ENCODE measurements around the gene ADM2. TPM values are rescaled to one million over a fixed set of nuclear protein-coding genes. Genes with fewer than 3 reads are reported as not detected.

The ADM2 gene
- total RNA-seq, 1 experiment from 2014 or later = 13.6 TPM

DNA sequence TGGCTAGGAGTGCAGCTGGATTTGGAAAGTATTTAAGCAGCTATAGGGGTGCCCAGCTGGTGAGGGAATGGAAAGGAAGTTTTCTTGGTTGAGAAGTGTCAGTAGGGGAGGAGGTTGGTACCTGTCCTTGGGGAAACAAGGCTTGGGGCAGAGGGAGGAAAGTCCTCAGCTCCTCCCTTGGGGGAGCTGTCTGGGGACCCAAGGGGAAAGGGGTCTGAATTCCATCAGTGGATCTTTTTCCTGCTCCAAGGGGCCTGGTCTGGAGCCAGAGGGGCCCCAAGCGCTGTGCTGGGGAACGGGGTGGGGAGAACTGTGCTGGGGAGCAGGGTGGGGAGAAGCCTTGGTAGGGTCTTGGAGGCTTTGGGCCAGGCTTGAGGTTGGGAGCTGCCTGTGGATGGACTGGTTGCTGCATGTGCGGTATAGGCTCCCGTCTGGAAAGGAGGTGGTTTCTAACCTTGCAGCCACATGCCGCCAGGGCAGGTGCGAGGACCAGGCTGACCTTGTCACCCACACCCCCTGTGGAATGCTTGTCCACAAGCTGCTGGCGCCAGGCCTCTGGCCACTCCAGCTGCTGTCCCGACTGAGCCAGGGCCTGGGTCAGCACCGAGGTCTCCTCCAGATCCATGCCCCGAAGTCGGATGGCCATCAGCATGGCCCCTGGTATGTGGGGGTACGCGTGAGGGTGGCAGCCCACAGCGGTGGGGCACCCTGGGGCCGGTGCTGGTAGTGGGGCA lies 47.5 kb downstream of the ADM2 start:
- intact Hi-C loops (cut with micrococcal nuclease; ENCODE audit: unreplicated experiment) = no loop called here
- no peak for DNase-seq

DNA sequence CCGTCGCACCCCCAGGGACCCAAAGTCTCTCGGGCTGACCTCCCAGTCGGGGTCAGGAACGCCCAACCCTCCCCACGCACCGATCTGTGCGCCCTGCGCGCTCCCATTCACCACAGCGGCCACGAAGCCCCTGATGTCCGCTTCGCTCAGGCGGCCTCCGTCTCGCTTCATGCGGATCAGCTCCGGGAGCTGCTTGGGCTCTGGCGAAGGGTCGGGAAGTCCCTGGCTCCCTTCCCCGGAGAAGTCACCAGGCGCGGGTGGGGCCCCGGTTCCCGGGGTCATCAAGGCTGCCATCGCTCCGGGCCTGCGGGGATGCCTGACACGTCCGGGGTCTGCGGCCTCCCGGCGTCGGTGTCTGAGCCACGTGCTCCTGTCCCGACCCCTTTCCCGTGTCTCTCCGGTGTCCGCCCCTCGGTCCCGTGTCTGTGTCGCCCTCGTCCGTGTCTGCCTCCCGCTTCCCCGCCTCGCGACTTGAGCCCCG lies 48.1 kb downstream of the ADM2 start:
- H3K27ac Mint-ChIP-seq (ENCODE audit: unreplicated experiment) = peak overlapping the region; percentile 98
- intact Hi-C loops (cut with micrococcal nuclease; ENCODE audit: unreplicated experiment) = no loop called here
- no peak for TF ChIP-seq CTCF (IDR thresholded peaks at IDR 0.05; ENCODE audit: unreplicated experiment)
- H3K27me3 Mint-ChIP-seq (ENCODE audit: unreplicated experiment) = no peaks in the 10 kb centered on the region
- CTCF ChIA-PET = interaction anchor here (0.8 to 1.8 kb wide), 2 partner anchors 22 to 91 kb away, joined by 3 to 10 read pairs; partner anchors contain the start of genes LMF2 and NCAPH2
- peaks cover 100% of the 10 kb centered on the region for H3K36me3 Mint-ChIP-seq (ENCODE audit: insufficient read depth, unreplicated experiment)
- no peak for DNase-seq
- BruUV-seq (replicated peaks) = no TSS peak
- peaks cover 35% of the 10 kb centered on the region for H3K4me1 Mint-ChIP-seq (ENCODE audit: low read depth, unreplicated experiment)
- H3K9me3 Mint-ChIP-seq (ENCODE audit: low read depth, unreplicated experiment) = no peaks in the 10 kb centered on the region
- peak overlapping the region; percentile 90 for H3K4me3 Mint-ChIP-seq (ENCODE audit: low read depth, unreplicated experiment)

More for the DNA sequence above, 47.5 kb downstream of the ADM2 start:
- Mint-ChIP-seq H3K4me3 (ENCODE audit: low read depth, unreplicated experiment) (peak overlapping the region; percentile 90), H3K27ac (ENCODE audit: unreplicated experiment) (peak overlapping the region; percentile 92), H3K4me1 (ENCODE audit: low read depth, unreplicated experiment) (peaks cover 33% of the 10 kb centered on the region), H3K27me3 (ENCODE audit: unreplicated experiment) (no peaks in the 10 kb centered on the region), H3K36me3 (ENCODE audit: insufficient read depth, unreplicated experiment) (peaks cover 100% of the 10 kb centered on the region), H3K9me3 (ENCODE audit: low read depth, unreplicated experiment) (no peaks in the 10 kb centered on the region)
- TF ChIP-seq CTCF (IDR thresholded peaks at IDR 0.05; ENCODE audit: unreplicated experiment) = no peak
- CTCF ChIA-PET = interaction anchor here (0.5 to 1.8 kb wide), 3 partner anchors 21 to 141 kb away, joined by 3 to 10 read pairs (median 3); partner anchors contain the start of genes LMF2 and NCAPH2
- BruUV-seq (replicated peaks) = no TSS peak

DNA sequence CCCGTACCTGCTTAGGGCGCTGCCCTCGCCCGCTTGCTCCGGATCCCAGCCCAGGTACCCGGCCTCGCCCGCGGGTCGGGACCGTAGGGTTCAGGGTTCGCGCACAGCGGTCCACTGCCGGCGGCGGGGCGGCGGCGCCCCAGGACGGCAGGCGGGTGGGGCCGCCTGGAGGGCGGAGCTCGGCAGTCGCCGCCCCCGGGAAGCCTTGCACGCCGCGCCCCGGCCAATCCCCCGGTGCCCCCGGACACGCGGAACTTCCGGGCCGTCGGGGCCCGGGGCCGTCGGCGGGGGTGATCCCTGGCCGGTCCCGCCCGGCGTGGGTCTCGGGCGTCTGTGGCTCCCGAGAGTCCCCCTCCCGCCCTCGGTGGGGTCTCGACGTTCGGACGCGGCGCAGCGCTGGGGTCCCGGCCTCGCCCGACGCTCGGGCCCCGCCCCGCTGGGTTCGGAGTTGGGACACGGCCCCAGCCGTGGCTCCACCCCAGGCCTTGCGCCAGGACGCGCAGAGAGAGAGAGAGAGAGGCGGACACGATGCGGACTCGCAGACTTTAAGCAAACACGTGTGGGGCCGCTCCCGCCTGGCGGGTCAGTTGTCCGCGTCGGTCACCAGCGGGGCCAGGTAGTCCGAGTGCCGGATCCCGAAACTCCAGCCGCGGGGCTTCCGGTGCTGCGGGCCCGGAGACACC lies 48.7 kb downstream of the ADM2 start, which contains the start of gene TYMP:
TYMP (minus strand) TSS at position 116 of the 683 bp plus-strand sequence. CDS start 303 bp downstream, outside the sequence.
- intact Hi-C loops (cut with micrococcal nuclease; ENCODE audit: unreplicated experiment) = loop anchor here (2.0 kb wide), 1 partner anchor 91 kb away; no protein-coding TSS in a partner anchor
- H3K4me3 Mint-ChIP-seq (ENCODE audit: low read depth, unreplicated experiment) = peak within 1 kb of the TSS; percentile 90
- H3K27ac Mint-ChIP-seq (ENCODE audit: unreplicated experiment) = peak within 1 kb of the TSS; percentile 98
- no peaks in the 10 kb centered on the region for H3K27me3 Mint-ChIP-seq (ENCODE audit: unreplicated experiment)
- no peak for TF ChIP-seq CTCF (IDR thresholded peaks at IDR 0.05; ENCODE audit: unreplicated experiment)
- H3K4me1 Mint-ChIP-seq (ENCODE audit: low read depth, unreplicated experiment) = peaks cover 35% of the 10 kb centered on the region
- H3K36me3 Mint-ChIP-seq (ENCODE audit: insufficient read depth, unreplicated experiment) = peaks cover 97% of the 10 kb centered on the region
- peak; percentile 87 for DNase-seq
- CTCF ChIA-PET = interaction anchor here (0.6 to 1.8 kb wide), 2 partner anchors 34 to 91 kb away, joined by 3 to 10 read pairs; no protein-coding TSS in a partner anchor
- no peaks in the 10 kb centered on the region for H3K9me3 Mint-ChIP-seq (ENCODE audit: low read depth, unreplicated experiment)
- TSS peak; percentile 13 for BruUV-seq (replicated peaks)

DNA sequence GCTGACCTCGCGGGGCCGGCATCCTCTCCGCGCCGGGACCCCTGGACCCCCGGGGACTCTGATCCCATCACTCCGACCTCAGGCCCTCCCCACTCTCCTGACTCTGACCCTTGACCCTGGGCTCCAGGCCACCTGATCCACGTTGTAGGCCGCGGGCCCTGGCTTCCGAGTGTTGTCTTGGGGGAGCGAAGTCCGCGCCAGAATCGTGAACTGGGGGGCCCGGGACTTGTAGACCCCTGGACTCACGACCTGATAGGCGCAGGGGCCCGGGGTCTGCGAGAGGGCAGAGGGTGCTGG lies 49.2 kb downstream of the ADM2 start:
- TF ChIP-seq CTCF (IDR thresholded peaks at IDR 0.05; ENCODE audit: unreplicated experiment) = no peak
- Mint-ChIP-seq H3K4me3 (ENCODE audit: low read depth, unreplicated experiment) (peak overlapping the region; percentile 90), H3K9me3 (ENCODE audit: low read depth, unreplicated experiment) (no peaks in the 10 kb centered on the region), H3K27ac (ENCODE audit: unreplicated experiment) (peak overlapping the region; percentile 98), H3K4me1 (ENCODE audit: low read depth, unreplicated experiment) (peaks cover 34% of the 10 kb centered on the region), H3K27me3 (ENCODE audit: unreplicated experiment) (no peaks in the 10 kb centered on the region), H3K36me3 (ENCODE audit: insufficient read depth, unreplicated experiment) (peaks cover 92% of the 10 kb centered on the region)
- intact Hi-C loops (cut with micrococcal nuclease; ENCODE audit: unreplicated experiment) = loop anchor here (2.0 kb wide), 1 partner anchor 90 kb away; no protein-coding TSS in a partner anchor
- CTCF ChIA-PET = interaction anchor here (1.0 kb wide), 1 partner anchor 9 kb away, joined by 3 read pairs; no protein-coding TSS in a partner anchor
- BruUV-seq (replicated peaks) = no TSS peak
- no peak for DNase-seq
